HepG2 (cell line): ENCODE data around the gene EPG5. TPM values are rescaled to one million over a fixed set of nuclear protein-coding genes. Genes with fewer than 3 reads are reported as not detected.

ENCODE experiments used
- BHLHE40 ChIP-seq: IDR thresholded peaks from 2 replicates; pipeline ENCODE4 v1.6.1; 2011; ENCODE audit warnings: low read length, improper control_type of control experiment
- CREB1 ChIP-seq, 2 experiments: fragments of 450-650 bp in 1 of 2; IDR thresholded peaks; 2 replicates each; pipeline ENCODE4 v1.6.1; 2016 to 2017; ENCODE audit warnings: control low read depth in 1 of 2, mild to moderate bottlenecking in 1 of 2, missing compliant biosample characterization in 1 of 2, missing genetic modification characterization in 1 of 2
- HNF4A ChIP-seq: sonication (generic); formaldehyde crosslinking; IDR thresholded peaks from 2 replicates; pipeline ENCODE4 v1.4.0; 2020; ENCODE audit warnings: missing genetic modification reagents
- MYC ChIP-seq: sonication (generic); formaldehyde crosslinking; IDR thresholded peaks from 2 replicates; pipeline ENCODE4 v1.9.0; 2021; ENCODE audit warnings: missing genetic modification reagents, borderline replicate concordance
- PAXIP1 ChIP-seq: sonication (generic); formaldehyde crosslinking; conservative IDR thresholded peaks from 2 replicates; pipeline ENCODE4 v1.4.0; 2020; ENCODE audit warnings: mild to moderate bottlenecking, missing genetic modification reagents, moderate library complexity
- SALL1 ChIP-seq: sonication (generic); formaldehyde crosslinking; IDR thresholded peaks from 2 replicates; pipeline ENCODE4 v1.8.0; 2022; ENCODE audit warnings: mild to moderate bottlenecking, missing genetic modification reagents
- SP4 ChIP-seq: sonication (generic); formaldehyde crosslinking; IDR thresholded peaks from 2 replicates; pipeline ENCODE4 v1.8.1; 2023; ENCODE audit warnings: mild to moderate bottlenecking, missing genetic modification reagents
- TEAD3 ChIP-seq: optimal IDR thresholded peaks from 2 replicates; pipeline ENCODE3; 2016; ENCODE audit warnings: borderline replicate concordance
- ZHX2 ChIP-seq, 2 experiments: sonication (generic) in 1 of 2; formaldehyde crosslinking in 1 of 2; IDR thresholded peaks; 2 replicates each; pipeline versions ENCODE4 v1.6.1 to v1.9.0; 2014 to 2022; ENCODE audit warnings: antibody characterized with exemption in 1 of 2, borderline replicate concordance in 1 of 2, inconsistent platforms in 1 of 2, low read depth in 1 of 2, missing genetic modification reagents in 1 of 2
- ZNF317 ChIP-seq: sonication (generic); formaldehyde crosslinking; IDR thresholded peaks from 2 replicates; pipeline ENCODE4 v1.5.0; 2020; ENCODE audit warnings: mild to moderate bottlenecking, missing genetic modification reagents
- ZNF800 ChIP-seq: sonication (generic); formaldehyde crosslinking; IDR thresholded peaks from 2 replicates; pipeline ENCODE4 v1.4.0; 2020; ENCODE audit warnings: missing genetic modification reagents
- polyA plus RNA-seq, 8 experiments: library from polyadenylated mRNA; depleted of rRNA in 3 of 8; stranded (reverse) in 7 of 8; unstranded in 1 of 8; fragments of >200 nt; fragmentation: Illumina TruSeq in 4 of 8; extraction: Trizol in 4 of 8; gene quantifications; 2 replicates each; pipeline versions ENCODE4 v1.2.1 to v1.2.3, GENCODE V29; 2011 to 2016; ENCODE audit warnings: low read depth in 4 of 8, missing spikeins in 1 of 8, mixed read lengths in 1 of 8; ENCODE audit not compliant: insufficient read depth in 1 of 8
- total RNA-seq, 5 experiments: library from RNA; depleted of rRNA; stranded (reverse); fragments of >200 nt; fragmentation: Illumina TruSeq; extraction: Trizol; gene quantifications; 2 replicates each; pipeline ENCODE4 v1.2.3, GENCODE V29; 2016; ENCODE audit warnings: low read depth in 1 of 5

EPG5 gene
- total and polyA plus RNA-seq, 2 of the 13 experiments (the other 11 are each of a cell fraction or from before 2014, with no cell fraction given), result 6.7 to 9.3 TPM

GRCh38 chr18:45935591-45936335 is 31.4 kb downstream of the EPG5 start (continued):
- TF ChIP-seq ZHX2 (IDR thresholded peaks at IDR 0.05; ENCODE audit: low read depth) (no peak), ZHX2 (CRISPR knock-in tag; IDR thresholded peaks at IDR 0.05; ENCODE audit: borderline replicate concordance) (no peak), PAXIP1 (CRISPR knock-in tag) (peak; percentile 40; the same call in 1 of the 2 replicates), SALL1 (peak; percentile 38; the same call in 1 of the 2 replicates), ZNF317 (CRISPR knock-in tag) (0 out of 2 replicates have a peak, but pooled peaks have one; percentile 62), MYC (CRISPR knock-in tag) (0 out of 2 replicates have a peak, but pooled peaks have one; percentile 22), SP4 (CRISPR knock-in tag) (no peak), ZNF800 (no peak), HNF4A (CRISPR knock-in tag) (peak; percentile 60), BHLHE40 (0 out of 2 replicates have a peak, but pooled peaks have one; percentile 6), TEAD3 (CRISPR knock-in tag) (peak; percentile 59), CREB1 (IDR thresholded peaks at IDR 0.05) (no peak), CREB1 (CRISPR knock-in tag; IDR thresholded peaks at IDR 0.05) (no peak)
